GM12864 (cell line): ENCODE measurements around the gene SDC3.

Experiments used
- DNase-seq: peaks from one replicate; pipeline ENCODE4 v3.0.0-alpha.2; 2011; ENCODE audit warnings: low read depth
- H3K4me3 ChIP-seq: 2 replicates; pipeline ENCODE4 v1.5.1; 2011; ENCODE audit warnings: mild to moderate bottlenecking, low read depth, low read length, control low read depth
- CTCF ChIP-seq: IDR thresholded peaks from 2 replicates; pipeline ENCODE4 v1.5.1; 2011; ENCODE audit warnings: low read depth, mild to moderate bottlenecking, moderate library complexity, low read length, control low read depth, inconsistent platforms; ENCODE audit errors: missing control alignments

SDC3 gene

GRCh38 chr1:30911059-30911954 is 2.7 kb upstream of the SDC3 start:
- TF ChIP-seq CTCF, result peak; percentile 89
- no peak overlapping the region for H3K4me3 ChIP-seq
- DNase-seq, result no peak

- H3K4me3 ChIP-seq, result no peak overlapping the region
- no peak for TF ChIP-seq CTCF
- DNase-seq, result no peak
Observed at GRCh38 chr1:30909365-30910068, 959 bp upstream of the SDC3 start.

GRCh38 chr1:30908316-30908695 is 252 bp downstream of the SDC3 start:
- no peak for TF ChIP-seq CTCF
- DNase-seq, result no peak
- no peak overlapping the region for H3K4me3 ChIP-seq

GRCh38 chr1:30907481-30908315 is 860 bp downstream of the SDC3 start:
- no peak for TF ChIP-seq CTCF
- no peak overlapping the region for H3K4me3 ChIP-seq
- no peak for DNase-seq

GRCh38 chr1:30906631-30907441 is 1.7 kb downstream of the SDC3 start:
- H3K4me3 ChIP-seq, result no peak overlapping the region
- TF ChIP-seq CTCF, result no peak
- DNase-seq, result no peak
